IPS DF 6.9 (cell line): Measurements from ENCODE around the gene CNIH2.

Experiments
- DNase-seq: peaks from one replicate; pipeline ENCODE4 v3.0.0-alpha.2; 2013; ENCODE audit warnings: low read depth, low spot score
- H3K27ac ChIP-seq: one replicate; pipeline ENCODE4 v1.5.1; 2013; ENCODE audit warnings: low read length, control low read depth
- H3K27me3 ChIP-seq: 2 replicates; pipeline ENCODE4 v1.6.1; 2013; ENCODE audit warnings: mild to moderate bottlenecking, low read length; ENCODE audit not compliant: control insufficient read depth, insufficient read depth
- H3K36me3 ChIP-seq: 2 replicates; pipeline ENCODE4 v1.6.1; 2013; ENCODE audit warnings: low read length; ENCODE audit not compliant: control insufficient read depth, insufficient read depth
- H3K4me1 ChIP-seq: 2 replicates; pipeline ENCODE4 v1.6.1; 2013; ENCODE audit warnings: low read length; ENCODE audit not compliant: control insufficient read depth, insufficient read depth
- H3K4me3 ChIP-seq: 2 replicates; pipeline ENCODE4 v1.5.1; 2013; ENCODE audit warnings: mild to moderate bottlenecking, low read length
- H3K9me3 ChIP-seq: 2 replicates; pipeline ENCODE4 v1.6.1; 2013; ENCODE audit warnings: low read length, inconsistent platforms; ENCODE audit not compliant: control insufficient read depth, insufficient read depth
- WGBS: extraction: QIAGEN DNeasy Blood & Tissue Kit; methylation state at CpG from one replicate; pipeline ENCODE4 v1.1.7; 2013; ENCODE audit warnings: mixed read lengths, missing lambda C conversion rate; ENCODE audit not compliant: insufficient read length, insufficient coverage; 5-methylcytosine and 5-hydroxymethylcytosine counted together

CNIH2 gene

DNA sequence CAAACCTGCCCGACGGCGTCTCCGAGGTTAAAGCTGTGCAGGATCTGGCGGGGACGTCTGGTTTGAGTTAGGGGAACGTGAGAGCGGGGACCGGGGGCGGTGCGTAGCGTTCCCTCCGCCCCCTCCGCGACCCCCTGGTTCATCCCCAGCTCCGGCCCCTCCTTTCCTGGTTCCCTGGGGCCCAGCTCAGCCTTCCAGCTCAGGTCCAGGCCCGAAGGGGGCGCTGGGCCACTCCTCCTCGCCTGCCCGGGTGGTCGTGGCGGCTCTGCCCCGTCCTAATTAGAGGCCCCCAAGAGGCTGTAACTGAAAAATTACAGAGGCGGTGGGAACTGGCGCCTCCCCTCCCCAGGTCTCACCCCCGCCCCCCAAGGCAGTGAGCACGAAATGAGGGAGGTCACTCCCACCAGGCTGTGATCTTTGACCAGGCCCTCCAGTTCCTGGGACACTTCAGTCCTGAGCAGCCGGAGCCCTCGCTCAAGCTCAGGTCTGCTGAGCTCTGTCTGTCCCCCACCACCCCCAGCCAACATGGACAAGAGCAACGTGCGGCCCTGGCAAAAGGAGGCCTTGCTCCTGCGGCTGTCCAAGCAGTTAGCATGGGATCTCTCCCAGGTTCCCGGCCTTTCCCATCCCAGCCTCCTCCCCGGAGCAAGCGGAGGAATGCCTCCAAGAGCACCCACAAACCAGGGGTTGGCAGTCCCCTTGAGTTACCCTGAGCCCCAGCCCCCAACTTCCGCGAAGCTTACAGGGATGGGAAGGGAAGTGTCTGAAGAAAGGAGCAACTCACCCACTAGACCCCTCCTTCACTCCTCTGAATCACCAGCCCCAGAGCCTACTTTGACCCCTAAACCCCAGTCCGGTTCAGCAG, 35.6 kb downstream of the CNIH2 start:
- peaks cover 19% of the 10 kb centered on the region for H3K4me1 ChIP-seq
- no peak for DNase-seq

GRCh38 chr11:66314186-66314501, 36.2 kb downstream of the CNIH2 start:
- Histone ChIP-seq H3K4me1 (peaks cover 19% of the 10 kb centered on the region), H3K36me3 (no peaks in the 10 kb centered on the region; the same call in 1 of the 2 replicates), H3K4me3 (no peak overlapping the region), H3K27ac (no peak overlapping the region), H3K9me3 (no peaks in the 10 kb centered on the region), H3K27me3 (no peaks in the 10 kb centered on the region)
- DNase-seq = no peak
- no CpG with 5 or more reads among the region's 1 CpG for WGBS

More for the DNA sequence above, 35.6 kb downstream of the CNIH2 start:
- H3K27ac ChIP-seq = no peak overlapping the region
- no peaks in the 10 kb centered on the region; the same call in 1 of the 2 replicates for H3K36me3 ChIP-seq
- H3K9me3 ChIP-seq = no peaks in the 10 kb centered on the region
- no CpG with 5 or more reads among the region's 38 CpGs for whole genome bisulfite sequencing
- H3K27me3 ChIP-seq = no peaks in the 10 kb centered on the region
- H3K4me3 ChIP-seq = peak overlapping the region; percentile 45; the same call in 1 of the 2 replicates

DNA sequence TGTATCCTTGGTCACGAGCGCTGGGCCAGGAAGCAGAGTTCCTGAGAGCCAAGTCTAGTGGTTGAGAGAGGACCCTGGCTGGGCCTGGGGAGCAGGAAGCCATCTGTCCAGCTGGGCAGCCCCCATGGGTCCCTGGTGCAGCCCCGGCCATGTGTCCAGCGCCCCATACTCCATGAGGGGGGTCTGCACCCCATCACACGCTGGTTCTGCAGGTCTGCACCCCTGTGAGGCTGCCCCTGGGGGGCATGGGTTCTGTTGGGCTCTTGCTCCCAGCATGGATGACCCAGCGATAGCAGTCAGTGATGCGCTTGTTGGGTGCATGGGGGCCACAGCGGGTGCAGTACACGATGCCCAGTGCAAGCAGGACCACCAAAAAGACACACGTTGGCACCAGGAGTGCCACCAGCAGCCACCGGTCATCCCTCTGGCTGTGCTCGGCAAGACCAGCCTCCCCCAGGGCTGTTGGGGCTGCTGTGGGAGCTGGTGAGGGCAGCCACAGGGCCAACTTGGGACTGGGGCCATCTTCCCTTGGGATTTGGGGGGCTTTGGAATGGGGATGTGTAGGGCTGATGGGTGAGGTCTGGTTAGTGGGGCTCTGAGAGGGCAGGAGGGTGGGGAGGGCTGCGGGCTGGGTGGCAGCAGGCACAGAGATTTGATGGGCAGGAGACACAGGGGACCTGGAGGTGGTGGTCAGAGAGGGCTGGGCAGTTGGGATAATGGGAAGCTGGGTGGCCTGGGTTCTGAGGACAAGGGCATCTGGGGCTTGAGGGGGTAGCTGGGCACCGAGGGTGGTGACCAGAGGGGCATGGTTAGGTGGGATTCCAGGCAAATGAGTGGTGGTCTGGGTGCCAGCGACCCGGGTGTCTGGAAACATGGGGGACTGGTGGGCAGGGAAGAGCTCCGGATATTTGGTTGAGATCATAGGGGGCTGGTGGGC, 36.9 kb downstream of the CNIH2 start:
- no peaks in the 10 kb centered on the region for H3K27me3 ChIP-seq
- H3K4me1 ChIP-seq = peaks cover 19% of the 10 kb centered on the region
- H3K36me3 ChIP-seq = no peaks in the 10 kb centered on the region; the same call in 1 of the 2 replicates
- H3K27ac ChIP-seq = no peak overlapping the region
- DNase-seq = no peak
- no CpG with 5 or more reads among the region's 17 CpGs for WGBS
- H3K9me3 ChIP-seq = no peaks in the 10 kb centered on the region
- H3K4me3 ChIP-seq = no peak overlapping the region

- Histone ChIP-seq H3K4me1 (peaks cover 19% of the 10 kb centered on the region), H3K36me3 (no peaks in the 10 kb centered on the region; the same call in 1 of the 2 replicates), H3K9me3 (no peaks in the 10 kb centered on the region), H3K27me3 (no peaks in the 10 kb centered on the region), H3K4me3 (no peak overlapping the region), H3K27ac (no peak overlapping the region)
- no peak for DNase-seq
- no CpG with 5 or more reads among the region's 14 CpGs for WGBS
Observed at GRCh38 chr11:66315498-66315885, 37.5 kb downstream of the CNIH2 start.

- H3K27me3 ChIP-seq = no peaks in the 10 kb centered on the region
- no peak for DNase-seq
- H3K36me3 ChIP-seq = no peaks in the 10 kb centered on the region; the same call in 1 of the 2 replicates
- no peaks in the 10 kb centered on the region for H3K9me3 ChIP-seq
- H3K27ac ChIP-seq = no peak overlapping the region
- no peak overlapping the region for H3K4me3 ChIP-seq
- peaks cover 19% of the 10 kb centered on the region for H3K4me1 ChIP-seq
- no CpG with 5 or more reads among the region's 52 CpGs for WGBS
Observed at GRCh38 chr11:66315921-66316811, 38.2 kb downstream of the CNIH2 start.

- DNase-seq = no peak
- H3K27me3 ChIP-seq = no peaks in the 10 kb centered on the region
- no peaks in the 10 kb centered on the region; the same call in 1 of the 2 replicates for H3K36me3 ChIP-seq
- H3K9me3 ChIP-seq = no peaks in the 10 kb centered on the region
- no peak within 1 kb of the TSS for H3K27ac ChIP-seq
- no peak within 1 kb of the TSS for H3K4me3 ChIP-seq
- WGBS = no CpG with 5 or more reads among the region's 29 CpGs
- H3K4me1 ChIP-seq = peaks cover 19% of the 10 kb centered on the region
Observed at GRCh38 chr11:66316849-66317251, 38.9 kb downstream of the CNIH2 start, which contains the start of gene CD248. Gene CD248, minus strand, starts transcription at chr11:66317044. Its CDS starts 17 bp downstream, at chr11:66317027.

DNA sequence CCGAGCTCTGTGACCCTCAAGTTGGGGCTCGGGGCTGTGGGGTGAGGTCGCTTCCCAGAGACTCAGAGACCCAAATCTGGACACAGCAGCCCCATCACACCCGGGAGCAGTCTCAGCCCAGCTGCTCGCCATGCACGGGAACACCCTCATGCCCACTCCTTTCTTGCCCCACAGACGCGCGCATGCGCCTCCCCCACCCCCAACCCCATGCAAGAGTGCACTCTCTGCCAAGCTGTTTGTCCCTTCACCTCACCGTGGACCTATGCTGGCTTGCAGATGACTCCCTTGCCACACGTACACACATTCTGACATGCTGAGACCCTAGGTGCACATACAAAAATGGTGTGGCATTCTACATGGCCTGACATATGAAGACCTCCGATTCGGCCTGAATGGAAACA, 39.3 kb downstream of the CNIH2 start:
- H3K4me3 ChIP-seq = no peak overlapping the region
- DNase-seq = no peak
- H3K27me3 ChIP-seq = no peaks in the 10 kb centered on the region
- no peak overlapping the region for H3K27ac ChIP-seq
- no CpG with 5 or more reads among the region's 14 CpGs for WGBS
- no peaks in the 10 kb centered on the region; the same call in 1 of the 2 replicates for H3K36me3 ChIP-seq
- H3K4me1 ChIP-seq = peaks cover 19% of the 10 kb centered on the region
- no peaks in the 10 kb centered on the region for H3K9me3 ChIP-seq

DNA sequence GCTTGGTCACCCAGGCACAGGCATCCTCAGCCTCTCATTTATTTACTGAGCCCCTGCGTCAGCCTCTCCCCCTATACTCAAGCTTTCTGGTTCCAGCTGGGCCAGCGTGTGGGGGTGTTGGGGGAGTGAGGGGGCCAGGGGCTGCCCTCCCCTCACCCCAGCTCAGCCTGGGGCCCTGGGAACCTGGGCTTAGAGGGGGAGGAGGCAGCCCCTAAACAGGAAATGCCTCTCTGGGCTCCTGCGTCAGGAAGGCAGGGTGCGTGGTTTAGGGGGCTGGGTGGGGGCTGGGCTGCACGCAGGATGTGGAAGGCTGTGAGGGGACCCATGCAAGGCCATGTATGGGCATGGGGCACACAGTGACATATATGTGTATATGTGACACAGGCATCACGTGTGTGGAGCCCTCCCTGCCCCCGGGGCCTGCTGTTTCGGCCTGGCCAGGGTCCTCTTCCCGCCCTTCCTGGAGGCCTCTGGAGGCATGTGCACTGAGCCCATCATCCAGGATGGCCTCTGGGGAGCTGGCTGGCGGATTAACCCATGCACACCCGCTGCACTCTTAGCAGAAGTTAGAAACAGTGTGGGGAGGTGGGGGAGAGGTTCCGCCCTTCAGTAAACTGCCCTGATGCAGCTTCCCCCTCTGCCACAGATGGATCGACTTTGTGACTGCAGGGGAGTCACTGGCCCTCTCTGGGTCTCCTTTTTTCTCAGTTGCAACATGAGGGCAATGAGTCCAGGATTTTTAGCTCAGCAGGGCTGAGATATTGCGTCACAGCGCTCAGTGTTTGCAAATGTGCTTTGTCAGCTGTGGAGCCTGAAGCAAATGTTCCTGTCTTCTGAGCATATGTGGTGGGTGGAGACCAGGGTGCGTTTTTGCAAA, 40.0 kb downstream of the CNIH2 start:
- H3K4me3 ChIP-seq = no peak overlapping the region

GRCh38 chr11:66318600-66318970, 40.6 kb downstream of the CNIH2 start:
- no peak for DNase-seq
- Histone ChIP-seq H3K4me1 (peaks cover 19% of the 10 kb centered on the region), H3K9me3 (no peaks in the 10 kb centered on the region), H3K36me3 (no peaks in the 10 kb centered on the region; the same call in 1 of the 2 replicates), H3K4me3 (no peak overlapping the region), H3K27me3 (no peaks in the 10 kb centered on the region), H3K27ac (no peak overlapping the region)
- no CpG with 5 or more reads among the region's 3 CpGs for WGBS

More for the DNA sequence above, 40.0 kb downstream of the CNIH2 start:
- no peaks in the 10 kb centered on the region for H3K9me3 ChIP-seq
- WGBS = no CpG with 5 or more reads among the region's 16 CpGs
- no peak overlapping the region for H3K27ac ChIP-seq
- no peak for DNase-seq
- no peaks in the 10 kb centered on the region; the same call in 1 of the 2 replicates for H3K36me3 ChIP-seq
- H3K4me1 ChIP-seq = peaks cover 19% of the 10 kb centered on the region
- no peaks in the 10 kb centered on the region for H3K27me3 ChIP-seq
